NCI-H128 (cell line): ENCODE measurements around the gene PRR23B.

Experiments
- DNase-seq: peaks from one replicate; lab custom pipeline; 2025; ENCODE audit not compliant: unreplicated experiment; lab: John Stamatoyannopoulos, UW

PRR23B gene

GRCh38 chr3:138975351-138975750, 45.4 kb downstream of the PRR23B start:
- DNase-seq = no peak

GRCh38 chr3:138974462-138974861, 46.3 kb downstream of the PRR23B start:
- DNase-seq = no peak

- DNase-seq = no peak
Observed at GRCh38 chr3:138972941-138973340, 47.8 kb downstream of the PRR23B start.

- no peak for DNase-seq
Observed at GRCh38 chr3:138971766-138972320, 48.9 kb downstream of the PRR23B start.
